SU-DHL-6 (cell line): ENCODE data around the gene TGM1.

Experiments used
- CTCF ChIP-seq: fragments of 200-600 bp; sonication (generic); IDR thresholded peaks from one replicate; pipeline ENCODE4 v1.5.1; 2017; ENCODE audit warnings: antibody characterized with exemption, mild to moderate bottlenecking, low read length, moderate library complexity; ENCODE audit not compliant: insufficient read depth, poor library complexity, severe bottlenecking
- EZH2phosphoT487 ChIP-seq: fragments of 200-600 bp; sonication (generic), shearing (Covaris generic); conservative IDR thresholded peaks from 2 replicates; pipeline ENCODE4 v1.6.1; 2018; ENCODE audit warnings: mild to moderate bottlenecking, antibody characterized with exemption, low read length, moderate library complexity, mixed read lengths

- TF ChIP-seq CTCF (no peak), EZH2phosphoT487 (no peak)
These were observed 22.4 kb upstream of the TGM1 start for GRCh38 chr14:24285351-24285750.
